NCI-H2081 treated with DMSO at 0.1 percent for 48 hours (cell line): Measurements from ENCODE around the gene CCDC126.
"Not testable (repeated sequence)": the region's sequence is repeated elsewhere in the genome, so short reads cannot be mapped to it uniquely, and the experiment has no call there.

ENCODE experiments used
- DNase-seq: peaks from one replicate; lab custom pipeline; 2025; lab: John Stamatoyannopoulos, UW

The CCDC126 gene, protein sequence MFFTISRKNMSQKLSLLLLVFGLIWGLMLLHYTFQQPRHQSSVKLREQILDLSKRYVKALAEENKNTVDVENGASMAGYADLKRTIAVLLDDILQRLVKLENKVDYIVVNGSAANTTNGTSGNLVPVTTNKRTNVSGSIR

DNA sequence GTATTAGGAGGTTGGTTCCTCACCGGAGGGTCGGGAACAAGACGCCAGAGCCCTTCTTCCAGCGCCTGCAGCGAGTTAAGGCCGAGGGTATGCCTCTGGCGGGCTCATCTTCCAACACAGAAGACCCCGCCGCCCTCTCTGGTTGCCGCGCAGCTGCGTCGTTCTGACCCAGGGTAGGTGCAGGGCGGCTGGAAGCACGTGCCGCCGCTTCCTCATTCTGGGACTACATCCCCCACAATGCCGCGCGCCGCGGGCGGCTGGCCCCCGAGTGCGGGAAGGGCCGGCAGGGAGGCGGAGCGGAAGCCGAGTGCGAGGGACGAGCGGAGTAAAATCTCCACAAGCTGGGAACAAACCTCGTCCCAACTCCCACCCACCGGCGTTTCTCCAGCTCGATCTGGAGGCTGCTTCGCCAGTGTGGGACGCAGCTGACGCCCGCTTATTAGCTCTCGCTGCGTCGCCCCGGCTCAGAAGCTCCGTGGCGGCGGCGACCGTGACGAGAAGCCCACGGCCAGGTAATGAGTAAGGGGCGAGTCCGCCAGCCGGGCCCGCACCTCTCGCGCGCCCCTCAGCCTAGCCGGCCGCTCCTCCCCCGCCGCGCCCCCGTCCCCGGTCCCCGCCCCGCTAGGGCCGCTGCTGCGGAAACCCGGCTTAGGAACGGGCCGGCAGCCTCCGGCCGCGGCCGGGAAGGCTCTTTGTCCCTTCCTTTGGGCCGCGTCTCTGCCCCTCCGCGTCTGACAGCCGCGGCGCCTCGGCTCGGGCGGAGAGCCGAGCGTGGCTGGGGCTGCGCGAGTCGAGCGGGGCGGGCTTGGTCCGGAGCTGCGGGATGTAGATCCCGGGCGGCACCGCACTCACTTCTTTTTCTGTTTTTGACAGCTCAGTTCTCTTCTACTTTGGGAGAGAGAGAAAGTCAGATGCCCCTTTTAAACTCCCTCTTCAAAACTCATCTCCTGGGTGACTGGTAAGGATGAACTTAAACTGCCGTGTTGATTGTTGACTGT is at the start of gene CCDC126:
Gene CCDC126, plus strand, starts transcription at position 289 of the 998 bp plus-strand sequence. CDS start 13,934 bp downstream, outside the sequence.
- peak; percentile 69 for DNase-seq

DNA sequence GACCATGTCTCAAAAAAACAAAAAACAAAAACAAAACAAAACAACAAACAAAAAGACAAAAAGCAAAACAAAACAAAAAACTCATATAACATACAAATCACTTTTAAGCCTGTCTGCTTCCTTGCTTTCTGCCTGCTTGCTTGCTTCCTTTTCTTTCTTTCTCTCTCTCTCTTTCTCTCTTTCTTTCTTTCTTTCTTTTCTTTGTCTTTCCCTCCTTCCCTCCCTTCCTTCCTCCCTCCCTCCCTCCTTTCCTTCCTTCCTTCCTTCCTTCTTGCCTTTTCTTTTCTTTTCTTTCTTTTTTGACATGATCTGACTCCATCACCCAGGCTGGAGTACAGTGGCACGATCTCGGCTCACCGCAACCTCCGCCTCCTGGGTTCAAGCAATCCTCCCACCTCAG is 49.5 kb upstream of the CCDC126 start:
- DNase-seq = no peak

DNA sequence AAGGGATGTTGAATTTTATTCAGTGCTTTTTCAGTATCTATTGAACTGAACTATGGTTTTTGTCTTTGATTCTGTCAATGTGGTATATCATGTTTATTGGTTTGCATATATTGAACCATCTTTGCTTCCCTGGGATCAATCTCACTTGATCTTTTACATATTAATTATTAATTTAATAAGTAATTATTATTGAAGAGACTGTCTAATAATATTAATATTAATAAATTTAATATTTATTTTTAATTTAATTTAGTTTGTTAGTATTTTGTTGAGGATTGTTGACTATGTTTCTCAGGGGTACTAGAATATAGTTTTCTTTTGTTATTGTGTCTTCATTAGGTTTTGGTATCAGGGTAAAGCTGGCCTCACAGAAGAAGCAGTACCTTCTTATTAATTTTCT is 38.9 kb upstream of the CCDC126 start:
- no peak for DNase-seq

DNA sequence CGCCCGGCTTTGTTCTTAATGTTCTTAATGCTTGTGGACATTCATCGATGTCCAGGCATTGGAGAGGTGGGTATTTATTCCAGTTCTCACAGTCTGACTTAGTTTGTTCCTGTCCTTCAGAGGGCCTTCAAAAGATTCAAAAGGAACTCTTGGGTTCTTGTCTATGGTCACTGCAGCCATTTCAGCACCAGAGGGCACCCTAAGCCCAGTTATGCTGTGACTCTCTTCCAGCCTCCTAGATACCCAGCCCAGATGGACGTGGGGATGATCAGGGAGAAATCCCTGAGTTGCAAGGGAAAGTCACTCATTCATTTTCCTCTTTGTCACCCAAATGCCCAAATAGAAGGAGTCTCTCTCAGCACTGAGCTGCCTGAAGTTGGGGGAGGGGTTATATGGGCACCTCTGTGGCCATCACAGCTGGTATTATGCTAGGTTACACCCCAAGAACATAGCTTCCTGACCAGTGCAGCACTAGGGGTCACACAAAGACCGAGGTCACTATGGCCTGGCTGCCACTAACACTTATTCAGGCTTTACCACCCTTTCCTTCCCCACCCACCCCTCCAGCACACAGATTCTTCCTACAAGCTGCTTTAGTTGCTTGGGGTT is 26.5 kb upstream of the CCDC126 start:
- peak; percentile 25 for DNase-seq

DNA sequence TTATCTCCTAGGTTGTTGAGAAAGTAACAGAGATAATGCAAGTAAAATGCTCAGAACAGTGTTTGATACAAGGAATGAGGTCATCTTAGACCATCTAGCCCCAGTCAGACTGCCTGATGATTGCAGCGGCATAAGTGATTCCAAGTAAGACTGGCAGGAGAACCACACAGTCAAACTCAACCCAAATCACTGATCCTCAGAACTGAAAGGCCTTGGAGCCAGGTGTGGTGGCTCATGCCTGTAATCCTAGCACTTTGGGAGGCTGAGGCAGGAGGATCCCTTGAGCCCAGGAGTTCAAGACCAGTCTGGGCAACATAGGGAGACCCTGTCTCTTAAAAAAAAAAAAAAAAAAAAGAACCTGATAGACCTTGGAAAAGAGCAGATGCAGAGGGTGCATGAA is 15.2 kb upstream of the CCDC126 start:
- not testable (repeated sequence) for DNase-seq

DNA sequence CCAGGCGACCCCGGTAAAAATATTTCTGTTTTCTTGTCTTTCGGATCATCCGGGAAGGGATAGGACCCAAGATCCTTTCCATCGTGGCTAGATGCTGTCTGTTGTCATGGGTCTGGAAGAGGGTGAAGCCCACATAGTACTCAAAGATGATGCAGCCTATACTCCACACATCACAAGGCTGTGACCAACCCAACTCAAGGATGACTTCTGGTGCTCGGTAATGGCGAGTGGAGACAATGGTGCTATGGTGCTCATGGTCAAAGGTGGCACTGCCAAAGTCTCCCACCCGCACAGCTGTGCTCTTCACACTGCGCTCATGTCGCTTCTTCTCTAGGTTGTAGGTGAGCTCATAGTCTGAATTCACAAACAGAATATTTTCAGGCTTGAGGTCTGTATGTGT is 11.9 kb upstream of the CCDC126 start:
- DNase-seq = not testable (repeated sequence)

DNA sequence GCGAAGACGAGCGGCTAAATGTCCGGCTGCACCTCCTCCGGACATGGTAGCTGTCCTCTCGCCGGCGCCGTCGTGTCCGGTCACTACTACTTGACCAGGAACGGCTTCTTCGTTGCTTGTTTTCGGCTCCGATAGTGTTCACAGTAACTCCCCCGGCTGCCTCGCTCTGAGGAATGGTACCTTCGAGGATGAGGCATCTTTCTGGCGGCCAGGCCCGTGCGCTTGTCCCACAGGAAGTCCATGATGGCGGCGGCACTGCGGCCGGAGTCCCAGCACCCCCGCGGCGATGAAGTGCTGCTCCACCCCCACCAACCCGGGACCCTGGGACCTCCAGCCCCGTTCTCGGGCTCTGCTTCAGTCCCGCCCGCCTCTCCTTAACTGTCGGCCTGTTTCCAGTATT is 11.0 kb upstream of the CCDC126 start:
- no peak for DNase-seq

DNA sequence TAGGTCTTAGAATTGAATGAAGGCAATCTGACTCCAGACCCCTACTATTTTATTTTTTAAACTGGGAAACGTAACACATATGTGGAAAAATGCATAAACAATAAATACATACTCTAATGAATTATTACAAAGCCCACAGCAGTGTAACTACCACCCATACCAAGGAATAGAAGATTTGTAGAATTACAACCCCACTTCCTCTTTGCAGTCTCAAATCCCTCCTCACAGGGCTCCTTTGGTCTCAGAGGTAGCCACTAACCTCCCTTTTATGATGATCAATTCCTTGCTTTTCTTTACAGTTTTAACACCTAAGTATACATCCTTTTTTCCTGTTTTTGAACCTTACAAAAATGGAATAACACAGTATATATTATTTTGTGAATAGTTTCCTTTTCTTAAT is 6.7 kb upstream of the CCDC126 start:
- DNase-seq = no peak

DNA sequence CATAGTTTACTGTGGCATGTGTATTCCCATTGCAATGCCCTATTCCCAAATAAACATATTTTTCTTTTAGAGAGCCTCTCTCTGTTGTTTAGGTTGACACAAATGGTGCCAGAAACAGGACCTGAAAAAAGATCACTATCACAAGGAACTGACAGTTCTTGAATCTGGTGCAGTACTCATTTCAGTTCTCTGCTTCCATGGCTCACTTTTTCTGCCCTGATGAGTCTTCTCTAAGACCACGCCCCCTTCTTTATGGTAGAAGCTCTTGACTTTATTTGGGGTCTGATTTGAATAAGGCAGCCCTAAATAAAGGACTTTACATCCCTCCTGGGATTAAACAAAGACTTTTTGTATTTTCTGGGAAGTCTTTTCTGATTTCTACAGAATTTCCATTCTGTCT is 3.5 kb upstream of the CCDC126 start:
- no peak for DNase-seq

DNA sequence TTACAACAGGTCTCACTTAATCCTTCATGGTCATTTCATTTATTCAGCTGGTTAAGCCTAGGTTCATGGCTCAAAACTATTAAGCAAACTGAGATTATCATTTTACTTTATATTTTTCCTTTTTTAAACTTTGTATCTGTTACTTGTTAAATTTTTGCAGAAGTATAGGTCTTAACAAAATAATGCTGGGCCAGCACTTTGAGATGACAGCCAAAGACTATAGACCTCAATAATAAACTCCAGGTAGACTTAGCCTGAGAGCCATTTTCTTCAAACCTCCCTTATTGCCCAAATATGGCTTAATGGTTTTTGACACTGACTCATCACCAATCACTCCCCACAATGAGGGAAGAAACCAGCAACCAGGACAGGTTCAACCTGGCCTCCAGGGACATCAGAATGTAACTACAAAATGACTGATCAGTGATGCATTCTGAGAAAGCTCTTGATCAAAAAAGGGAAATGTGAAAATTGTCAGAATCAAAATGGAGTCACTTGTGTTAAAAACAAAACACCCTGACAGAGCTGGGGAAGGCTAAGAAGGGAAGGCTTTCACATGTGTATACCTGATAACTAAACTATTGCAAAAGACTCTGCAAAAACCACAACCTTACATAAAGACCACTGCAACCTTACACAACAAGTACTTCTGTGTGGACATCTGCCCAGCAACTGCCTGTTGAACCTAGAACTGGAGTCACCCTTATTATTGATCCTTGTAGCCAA is 2.1 kb upstream of the CCDC126 start:
- no peak for DNase-seq

DNA sequence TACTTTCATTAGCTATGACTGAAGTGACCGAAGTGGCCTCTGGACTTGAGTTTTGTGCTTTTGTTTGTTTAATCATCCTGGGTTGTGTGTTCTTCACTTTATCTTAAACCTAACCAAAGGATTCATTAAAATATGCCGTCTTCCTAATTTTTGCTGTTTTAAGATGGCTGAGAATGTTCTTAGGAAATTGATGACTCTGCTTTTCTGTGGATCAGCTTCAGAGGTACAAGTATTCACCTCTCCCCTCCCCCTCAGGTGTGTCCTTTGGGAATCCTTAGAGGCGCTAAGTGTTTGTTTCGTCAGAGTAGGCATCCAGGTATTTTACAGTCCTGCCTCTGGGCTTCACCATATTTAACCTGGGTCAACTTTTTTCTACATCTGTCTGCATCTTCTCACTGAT is 1.1 kb downstream of the CCDC126 start:
- DNase-seq = no peak

DNA sequence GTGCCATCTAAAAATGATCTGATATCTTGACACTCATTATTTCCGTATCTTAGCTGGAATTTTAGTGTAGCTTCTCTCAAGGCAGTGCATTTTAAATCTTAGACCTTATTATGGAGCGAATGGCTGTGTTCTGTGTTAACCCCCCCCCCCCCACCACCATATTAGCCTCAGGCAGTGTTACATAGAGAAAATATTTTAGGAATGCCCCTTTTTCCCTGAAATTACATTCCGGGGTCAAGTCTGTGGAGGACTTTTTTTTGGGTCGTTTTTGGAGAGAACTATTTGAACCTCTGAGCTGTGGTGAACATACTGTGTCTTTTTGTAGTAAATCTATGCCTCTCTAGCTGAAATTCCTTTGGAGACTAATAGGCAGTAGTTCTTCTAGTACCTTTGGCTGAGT is 3.1 kb downstream of the CCDC126 start:
- no peak for DNase-seq

DNA sequence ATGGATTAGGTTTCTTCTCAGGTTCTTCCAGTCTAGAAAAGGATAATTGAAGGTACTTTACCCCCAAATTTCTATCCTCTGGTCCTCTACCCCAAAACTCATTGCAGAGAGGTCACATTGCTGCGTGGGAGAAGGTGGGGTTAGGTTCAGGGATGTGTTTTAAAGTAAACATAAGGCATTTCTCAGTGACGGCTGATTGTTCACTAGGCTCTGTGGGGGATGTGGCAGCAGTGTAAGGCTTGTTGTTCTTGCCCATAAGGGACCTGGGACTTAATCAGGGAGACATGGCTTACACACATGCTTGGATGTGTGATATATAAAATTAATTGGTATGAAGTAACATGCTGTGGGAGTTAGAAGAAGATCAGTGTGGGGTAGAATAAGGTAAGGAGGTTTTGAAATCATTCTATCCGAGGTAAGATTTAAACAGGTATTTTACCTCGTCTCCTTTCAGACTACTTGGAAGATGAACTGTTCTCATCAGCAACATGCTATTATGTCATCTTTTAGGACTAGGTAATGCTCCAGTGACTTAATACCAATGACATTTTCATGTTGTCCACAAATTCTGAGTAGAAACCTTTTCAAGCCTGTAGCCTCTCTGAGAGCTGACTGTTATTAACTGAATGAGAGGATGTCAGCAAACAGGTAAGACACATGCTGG is 6.6 kb downstream of the CCDC126 start:
- DNase-seq = no peak

DNA sequence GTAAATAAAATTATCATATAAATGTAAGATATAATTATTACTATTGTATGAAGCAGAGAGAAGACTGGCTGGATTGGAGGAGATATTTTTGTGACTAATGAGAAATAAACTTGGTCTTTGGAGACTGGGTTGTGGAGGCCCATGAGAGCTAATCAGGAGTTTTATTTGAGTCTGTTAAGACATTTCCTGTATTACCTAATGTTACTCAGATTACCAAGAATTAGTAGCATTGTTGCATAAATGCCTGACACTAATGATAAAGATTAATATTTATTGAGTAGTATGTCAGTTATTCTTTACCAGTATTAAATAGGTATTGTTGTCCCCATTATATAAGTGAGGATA is 7.1 kb downstream of the CCDC126 start:
- DNase-seq = no peak

DNA sequence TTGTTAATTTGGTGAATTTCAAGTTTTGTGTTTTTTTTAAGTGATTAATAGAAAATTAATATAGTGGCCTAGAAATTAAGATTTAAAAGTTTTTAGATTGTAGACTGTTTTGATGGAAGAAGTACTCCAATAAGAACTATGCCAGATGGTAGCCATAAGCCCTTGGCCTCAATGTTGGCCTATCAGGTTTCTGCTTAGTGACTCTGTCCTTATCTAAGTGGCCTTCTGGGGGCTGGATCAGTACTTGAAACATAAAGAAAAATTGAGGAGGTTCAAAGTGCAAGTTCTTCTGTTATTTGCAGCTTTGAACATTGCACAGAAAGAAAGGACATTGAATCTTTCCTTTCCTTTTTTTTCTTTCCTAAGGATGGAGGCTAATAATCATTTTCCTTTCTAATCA is 9.9 kb downstream of the CCDC126 start:
- no peak for DNase-seq

DNA sequence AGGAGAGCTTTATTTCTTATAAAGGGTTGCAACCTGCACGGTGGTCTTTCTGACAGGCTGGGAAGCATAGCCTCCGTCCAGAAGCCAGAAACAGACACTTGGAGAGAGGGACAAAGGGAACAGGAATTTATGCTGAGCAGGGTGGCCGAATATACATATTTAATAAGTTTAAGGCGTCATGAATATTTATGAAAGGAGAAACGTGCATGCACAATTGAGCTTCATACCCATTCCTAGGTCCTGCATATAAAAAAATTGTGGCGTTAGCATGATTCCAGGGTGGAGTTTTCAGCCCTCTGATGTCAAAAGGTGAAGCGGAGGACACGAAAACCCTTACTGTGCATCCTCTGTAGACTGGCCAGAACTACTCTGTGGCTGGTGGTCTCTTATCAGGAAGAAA is 10.7 kb downstream of the CCDC126 start:
- DNase-seq = no peak

DNA sequence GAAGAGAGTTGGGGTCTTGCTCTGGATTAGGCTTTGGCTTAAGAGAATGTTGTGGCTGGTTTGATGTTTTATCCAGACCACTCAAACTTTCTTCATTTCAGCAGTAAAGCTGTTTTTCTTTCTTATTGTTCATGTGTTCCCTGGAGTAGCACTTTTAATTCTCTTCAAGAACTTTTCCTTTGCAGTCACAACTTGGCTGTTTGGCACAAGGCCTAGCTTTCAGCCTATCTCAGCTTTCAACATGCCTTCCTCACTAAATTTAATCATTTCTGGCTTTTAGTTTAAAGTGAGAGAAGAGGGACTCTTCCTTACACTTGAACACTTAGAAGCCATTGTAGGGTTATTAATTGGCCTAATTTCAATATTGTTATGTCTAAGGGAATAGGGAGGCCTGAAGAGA is 18.1 kb downstream of the CCDC126 start:
- DNase-seq = no peak

DNA sequence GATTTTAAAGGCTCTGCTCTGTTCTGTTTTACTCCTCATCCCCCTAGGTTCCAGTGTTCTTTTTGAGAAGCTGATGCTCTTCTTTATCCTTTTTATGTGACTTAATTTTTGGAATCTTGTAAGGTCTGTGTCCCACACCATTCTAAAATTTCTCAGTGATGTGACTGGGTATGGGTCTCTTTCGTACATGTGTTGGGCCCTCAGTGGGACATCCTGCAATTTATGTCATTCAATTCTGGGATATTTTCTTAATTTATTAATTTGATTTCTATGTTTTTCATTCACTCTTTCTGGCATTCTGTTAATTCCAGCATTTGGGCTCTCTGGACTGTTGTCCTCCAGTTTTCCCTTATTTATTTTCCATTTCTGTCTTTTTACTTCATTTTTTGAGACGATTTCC is 19.4 kb downstream of the CCDC126 start:
- DNase-seq = no peak

DNA sequence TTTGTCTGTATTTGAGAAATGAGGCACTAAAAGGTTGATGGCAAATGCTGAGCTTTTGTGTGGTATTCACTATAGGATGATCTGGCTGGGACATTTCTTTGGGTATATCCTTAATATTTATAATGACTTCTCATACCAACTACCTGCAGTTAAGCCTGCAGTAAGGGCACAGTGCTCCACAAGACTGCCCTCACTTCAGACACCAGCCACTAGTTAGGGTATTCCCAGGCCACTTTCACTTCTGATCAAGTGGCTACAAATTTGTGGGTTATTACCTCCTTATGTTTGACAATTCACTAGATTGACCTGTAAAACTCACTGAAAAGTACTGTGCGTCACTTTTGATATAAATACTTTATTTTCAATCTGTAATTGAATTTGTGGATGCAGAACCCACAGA is 20.3 kb downstream of the CCDC126 start:
- DNase-seq = no peak

DNA sequence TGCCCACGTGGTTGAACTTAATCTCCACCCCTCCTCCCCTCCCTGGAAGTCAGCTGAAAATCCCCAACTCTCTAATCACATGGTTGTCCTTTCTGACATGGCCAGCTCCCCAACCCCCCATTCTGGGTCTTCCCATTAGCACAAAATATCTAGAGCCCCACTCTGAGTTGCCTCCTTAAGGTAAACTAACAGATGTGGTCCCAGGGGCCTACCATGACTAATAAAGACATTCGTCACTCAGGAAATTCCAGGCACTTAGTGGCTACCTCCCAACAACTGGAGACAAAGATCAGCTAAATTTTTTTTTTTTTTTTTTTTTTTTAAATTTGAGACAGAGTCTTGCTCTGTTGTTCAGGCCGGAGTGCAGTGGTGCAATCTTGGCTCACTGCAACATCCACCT is 21.1 kb downstream of the CCDC126 start:
- no peak for DNase-seq

DNA sequence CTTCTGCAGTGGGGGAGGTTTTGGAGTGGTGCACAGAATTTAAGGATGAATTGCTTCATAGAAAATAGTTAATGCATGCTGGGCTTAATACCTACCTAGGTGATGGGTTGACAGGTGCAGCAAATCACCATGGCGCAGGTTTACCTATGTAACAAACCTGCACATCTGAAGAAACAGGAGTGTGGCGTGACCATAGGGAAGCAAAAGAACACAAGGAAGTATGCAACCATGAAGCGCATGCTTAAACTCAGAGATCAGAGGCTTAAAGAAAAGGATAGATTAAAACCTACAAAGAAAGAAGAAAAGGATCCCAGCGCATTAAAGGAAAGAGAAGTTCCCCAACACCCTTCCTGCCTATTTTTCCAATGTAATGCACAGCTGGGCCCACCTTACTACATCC is 22.0 kb downstream of the CCDC126 start:
- no peak for DNase-seq

DNA sequence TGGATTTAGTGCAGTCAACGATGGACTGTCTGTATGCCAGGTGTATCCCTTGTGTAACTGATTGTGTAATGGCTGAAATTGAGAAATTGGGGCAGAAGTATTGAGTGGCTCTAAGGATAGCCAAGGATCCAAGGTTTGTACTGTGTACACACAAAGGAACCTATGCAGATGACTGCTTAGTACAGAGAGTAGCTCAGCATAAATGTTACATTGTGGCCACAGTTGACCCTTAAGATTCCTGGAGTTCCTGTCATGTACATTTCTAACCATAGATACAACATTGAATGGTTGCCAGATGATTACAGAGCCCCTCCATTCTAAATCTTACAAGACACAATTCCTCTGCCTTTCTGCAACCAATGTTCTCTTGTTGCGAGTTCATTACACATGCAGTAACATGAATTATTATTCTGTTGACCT is 25.3 kb downstream of the CCDC126 start:
- DNase-seq = no peak
